ELF-1 (cell line): ENCODE data around the gene CTU2.

Experiments
- DNase-seq: peaks from one replicate; pipeline ENCODE4 v3.0.0-alpha.2; 2016; ENCODE audit warnings: low read depth, low spot score

CTU2 gene

DNA sequence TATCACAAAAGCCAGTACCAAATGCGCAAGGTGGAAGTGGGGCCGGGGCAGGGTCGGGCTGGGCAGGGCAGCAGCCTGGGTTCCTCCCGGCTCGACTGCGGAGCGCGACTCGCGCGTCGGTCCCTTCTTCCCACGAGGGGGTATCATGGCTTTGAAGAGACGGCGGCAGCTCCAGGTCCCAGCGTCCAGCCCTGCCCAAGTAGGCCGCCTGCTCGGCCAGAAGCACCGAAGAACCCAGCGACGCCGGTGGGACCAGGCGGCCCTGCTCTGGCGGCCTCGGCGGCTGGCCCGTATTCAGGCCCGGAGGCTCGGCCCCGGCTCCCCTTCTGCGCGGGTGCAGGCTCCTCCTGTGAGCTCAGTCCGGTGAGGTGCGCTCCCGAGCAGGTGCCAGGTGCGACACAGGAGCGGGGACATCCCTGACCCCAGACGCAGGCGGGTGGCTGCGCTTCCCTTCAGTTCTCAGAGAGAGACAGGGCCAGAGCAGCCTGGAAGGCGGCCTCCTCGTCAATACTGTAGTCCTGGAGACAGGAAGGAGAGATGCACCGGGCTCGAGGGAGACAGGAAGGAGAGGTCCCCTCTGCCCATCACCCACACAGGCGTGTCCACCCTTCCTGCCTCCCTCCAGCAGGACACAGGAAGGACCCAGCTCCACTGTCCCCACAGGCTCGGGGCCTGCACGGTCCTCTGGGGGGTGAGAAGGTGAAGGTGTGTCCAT lies 9.0 kb upstream of the CTU2 start:
- no peak for DNase-seq

GRCh38 chr16:88697831-88698615 lies 8.3 kb upstream of the CTU2 start:
- DNase-seq = peak; percentile 24

GRCh38 chr16:88698646-88699045 lies 7.7 kb upstream of the CTU2 start:
- no peak for DNase-seq

GRCh38 chr16:88699180-88699579 lies 7.1 kb upstream of the CTU2 start:
- no peak for DNase-seq

DNA sequence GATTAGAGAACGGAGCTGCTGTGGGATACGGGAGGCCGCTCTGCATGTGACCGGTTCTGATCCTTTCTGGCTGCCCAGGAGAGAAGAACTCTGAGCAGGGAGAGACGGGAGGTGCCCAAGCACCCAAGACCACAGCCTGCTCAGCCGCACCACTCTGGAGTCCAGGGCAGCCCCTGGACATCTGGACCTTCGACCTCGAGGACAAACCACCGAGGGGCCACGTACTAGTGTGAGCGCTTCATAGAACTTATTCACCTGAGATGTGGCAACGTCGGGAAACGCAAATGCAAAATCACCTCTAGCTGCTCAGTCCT lies 6.0 kb upstream of the CTU2 start:
- DNase-seq = no peak

- no peak for DNase-seq
Observed at GRCh38 chr16:88700636-88701482, 5.4 kb upstream of the CTU2 start.

DNA sequence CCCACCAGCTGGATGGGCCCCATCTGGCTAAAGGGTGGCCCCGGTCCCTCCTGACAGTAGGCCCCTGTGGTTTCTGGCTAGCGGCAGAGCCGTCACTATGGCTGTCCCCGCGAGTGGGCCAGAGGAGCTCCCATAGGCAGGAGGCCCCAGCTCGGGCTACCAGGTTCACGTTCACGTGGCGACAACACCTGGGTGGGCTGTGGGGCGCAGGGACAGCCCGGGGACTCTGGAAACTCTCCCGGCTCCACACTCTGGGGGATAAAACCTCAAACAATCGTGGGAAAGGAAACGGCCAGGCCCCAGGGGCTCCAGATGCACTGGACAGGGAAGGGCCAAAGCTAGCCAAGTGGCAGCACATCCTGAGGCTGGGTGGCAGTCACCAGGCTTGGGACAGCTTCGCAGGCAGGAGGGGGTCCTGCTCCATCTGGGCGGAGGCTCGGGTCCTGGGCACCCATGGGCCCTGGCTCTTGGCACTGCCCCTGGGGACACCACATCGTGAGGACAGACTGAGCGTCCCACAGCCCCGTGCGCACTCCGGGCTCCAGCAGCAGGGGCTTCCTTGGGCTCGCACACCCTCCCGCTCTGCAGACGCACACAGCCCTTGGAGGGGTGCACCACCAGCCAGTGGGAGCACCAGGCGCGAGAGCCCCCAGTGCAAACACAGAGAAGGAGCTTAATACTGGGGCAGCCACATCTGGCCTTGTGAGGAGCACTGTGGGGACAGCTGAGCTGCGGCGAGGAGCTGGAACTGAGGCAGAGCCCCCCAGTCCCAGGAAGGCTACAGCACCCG lies 4.5 kb upstream of the CTU2 start:
- no peak for DNase-seq

DNA sequence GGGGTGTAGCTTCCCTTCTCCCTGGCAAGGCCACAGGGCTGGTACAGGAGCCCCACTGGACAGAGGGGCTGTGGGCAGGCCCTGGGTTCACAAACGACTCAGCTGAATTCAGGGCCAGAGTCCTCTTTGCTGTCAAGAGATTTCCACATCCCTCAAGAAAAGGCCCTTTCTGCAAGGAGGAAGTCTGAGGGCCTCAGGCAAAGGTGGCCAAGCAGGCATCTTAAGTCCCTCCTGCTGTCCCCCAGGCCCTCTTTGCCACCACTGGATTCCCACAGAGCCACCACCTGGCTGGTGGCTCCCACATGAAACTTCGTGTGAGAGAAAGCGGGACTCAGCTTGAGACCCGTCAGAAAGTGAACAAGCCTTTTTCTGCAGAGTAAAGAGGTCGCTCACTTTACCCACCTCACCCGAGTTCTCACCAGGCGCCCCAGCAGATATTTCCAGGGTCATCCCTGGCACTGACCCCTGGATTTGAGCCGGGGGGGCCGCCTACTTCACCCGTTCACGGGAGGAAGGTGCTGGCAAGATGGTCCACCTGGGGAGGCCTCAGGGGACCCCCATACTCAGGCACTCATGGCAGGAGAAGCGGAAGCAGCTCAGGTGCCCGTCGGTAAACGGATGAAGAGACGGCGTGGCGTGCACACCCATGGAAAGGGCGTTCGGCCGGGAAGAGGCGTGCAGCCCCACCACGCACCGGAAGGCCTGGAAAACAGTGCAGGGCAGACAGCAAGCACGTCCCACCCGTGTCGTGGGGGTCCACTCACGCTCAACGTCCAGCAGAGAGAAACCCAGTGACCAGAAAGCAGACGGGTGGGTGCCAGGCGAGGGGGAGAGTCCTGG lies 3.7 kb upstream of the CTU2 start:
- no peak for DNase-seq

GRCh38 chr16:88703486-88704309 lies 2.6 kb upstream of the CTU2 start:
- DNase-seq = no peak

- DNase-seq = no peak
Observed at GRCh38 chr16:88705076-88705684, 1.1 kb upstream of the CTU2 start.

DNA sequence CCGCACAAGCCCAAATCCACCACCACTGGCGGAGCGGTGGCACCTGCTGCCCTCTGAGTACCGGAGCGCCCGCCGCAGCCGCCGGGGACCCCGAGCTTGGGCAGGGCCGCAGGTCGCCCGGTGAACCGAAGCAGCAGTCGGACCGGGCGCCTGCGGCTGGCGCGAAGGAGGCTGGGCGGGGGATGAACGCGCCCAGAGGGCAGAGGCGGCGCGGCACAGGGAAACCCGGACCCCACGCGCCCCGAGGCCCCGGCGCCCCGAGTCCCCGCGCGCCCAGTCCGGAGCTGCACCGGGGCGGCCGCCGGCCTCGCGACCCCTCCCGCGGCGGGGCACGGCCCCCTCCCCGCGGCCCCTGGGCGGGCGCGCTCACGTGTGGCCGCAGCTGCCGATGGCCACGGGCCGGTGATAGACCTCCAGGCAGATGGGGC lies 488 bp upstream of the CTU2 start:
- no peak for DNase-seq

GRCh38 chr16:88706965-88707826 lies 893 bp downstream of the CTU2 start:
- no peak for DNase-seq

- DNase-seq = no peak
Observed at GRCh38 chr16:88710556-88710955, 4.3 kb downstream of the CTU2 start.

GRCh38 chr16:88711750-88712340 lies 5.5 kb downstream of the CTU2 start:
- no peak for DNase-seq

DNA sequence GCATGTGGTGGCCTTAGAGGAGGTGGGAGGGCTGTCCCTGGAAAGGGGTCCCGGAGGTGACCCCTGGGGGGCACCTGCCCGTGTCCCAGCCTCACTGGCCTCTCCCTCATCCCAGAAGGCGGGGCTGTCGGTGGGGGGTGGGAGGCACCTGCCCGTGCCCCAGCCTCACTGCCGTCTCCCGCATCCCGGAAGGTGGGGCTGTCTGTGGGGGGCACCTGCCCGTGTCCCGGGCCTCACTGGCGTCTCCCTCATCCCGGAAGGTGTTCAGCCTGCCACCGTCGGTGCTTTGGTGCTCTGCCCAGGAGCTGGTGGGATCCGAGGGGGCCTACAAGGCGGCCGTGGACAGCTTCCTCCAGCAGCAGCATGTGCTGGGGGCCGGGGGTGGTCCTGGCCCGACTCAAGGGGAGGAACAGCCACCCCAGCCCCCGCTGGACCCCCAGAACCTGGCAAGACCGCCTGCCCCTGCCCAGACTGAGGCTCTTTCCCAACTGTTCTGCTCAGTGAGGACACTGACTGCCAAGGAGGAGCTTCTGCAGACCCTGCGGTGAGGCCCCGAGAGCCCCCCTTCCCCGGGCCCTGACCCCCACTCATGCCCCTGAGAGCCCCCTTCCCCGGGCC lies 6.2 kb downstream of the CTU2 start:
- DNase-seq = no peak

GRCh38 chr16:88713054-88713453 lies 6.8 kb downstream of the CTU2 start:
- no peak for DNase-seq

- DNase-seq = no peak
Observed at GRCh38 chr16:88713568-88714419, 7.5 kb downstream of the CTU2 start.
